ENCODE measurements around the gene ASPDH. TPM values are rescaled to one million over a fixed set of nuclear protein-coding genes. Genes with fewer than 3 reads are reported as not detected.

The ASPDH gene
- total and polyA plus RNA-seq, 7 donors, result not detected

GRCh38 chr19:50464348-50464747, 49.4 kb downstream of the ASPDH start:
- DNase-seq, result no peak
- peaks cover 0 to 34% (median 3%) of the 10 kb centered on the region in 3 donors for H3K27me3 ChIP-seq
- no peak overlapping the region for H3K4me3 ChIP-seq
- no peaks in the 10 kb centered on the region for H3K9me3 ChIP-seq
- no peaks in the 10 kb centered on the region for H3K4me1 ChIP-seq
- no peak for TF ChIP-seq POLR2A (IDR thresholded peaks at IDR 0.05)
- no peak for TF ChIP-seq CTCF (IDR thresholded peaks at IDR 0.05)
- no peak overlapping the region for H3K27ac ChIP-seq
- 36 to 72% methylated on average over 19 of the region's 19 CpGs for WGBS, 2 donors
- intact Hi-C loops (cut with DNase I), result no loop called here
- no peaks in the 10 kb centered on the region for H3K36me3 ChIP-seq

GRCh38 chr19:50462970-50463369, 50.7 kb downstream of the ASPDH start:
- intact Hi-C loops (cut with DNase I), result no loop called here
- no peak for TF ChIP-seq EP300 (IDR thresholded peaks at IDR 0.05)
- no peak for TF ChIP-seq CTCF (IDR thresholded peaks at IDR 0.05)
- no peak for TF ChIP-seq POLR2AphosphoS5 (IDR thresholded peaks at IDR 0.05)
- no peak for TF ChIP-seq POLR2A (IDR thresholded peaks at IDR 0.05)
- DNase-seq, result no peak
- 74% methylated on average over 7 of the region's 7 CpGs for WGBS, 2 donors
- H3K27ac ChIP-seq, result no peak overlapping the region
- H3K4me3 ChIP-seq, result no peak overlapping the region
- H3K36me3 ChIP-seq, result no peaks in the 10 kb centered on the region
- no peaks in the 10 kb centered on the region for H3K4me1 ChIP-seq
- H3K9me3 ChIP-seq, result no peaks in the 10 kb centered on the region
- H3K27me3 ChIP-seq, result peaks cover 4 to 40% (median 14%) of the 10 kb centered on the region in 3 donors

Other genes starting within 250 kb of the ASPDH start
- gene KCNC3, start 184.5 kb downstream of the ASPDH start, total RNA-seq, result under 1 TPM in 2 of 4 donors, not detected in 2; 0.36 to 0.83 TPM
- gene KCNC3, start 184.5 kb downstream of the ASPDH start, polyA plus RNA-seq, result 1 to 10 TPM in 1 of 3 donors, under 1 TPM in 1, not detected in 1; 0.92 to 1.6 TPM
- gene NAPSA, start 148.3 kb downstream of the ASPDH start, total RNA-seq, result under 1 TPM in 2 of 4 donors, not detected in 2; 0.55 to 0.95 TPM
- 1 to 10 TPM in 2 of 3 donors, under 1 TPM in 1; 0.69 to 2.4 (median 2.0) TPM for gene NAPSA, start 148.3 kb downstream of the ASPDH start, polyA plus RNA-seq
- gene NR1H2, start 137.5 kb downstream of the ASPDH start, total RNA-seq, result 100 to 1,000 TPM in 3 of 4 donors, 10 to 100 TPM in 1; 92.5 to 143 (median 109) TPM
- 10 to 100 TPM; 58.9 to 72.8 (median 65.4) TPM for gene NR1H2, start 137.5 kb downstream of the ASPDH start, polyA plus RNA-seq
- gene POLD1, start 129.6 kb downstream of the ASPDH start, total RNA-seq, result 10 to 100 TPM in 3 of 4 donors, 1 to 10 TPM in 1; 9.6 to 20.5 (median 10.0) TPM
- gene POLD1, start 129.6 kb downstream of the ASPDH start, polyA plus RNA-seq, result 10 to 100 TPM; 10.8 to 44.2 (median 19.0) TPM
- 1 to 10 TPM in 1 of 4 donors, not detected in 3; 3.0 TPM for gene SPIB, start 95.0 kb downstream of the ASPDH start, total RNA-seq
- gene SPIB, start 95.0 kb downstream of the ASPDH start, polyA plus RNA-seq, result 10 to 100 TPM; 22.8 to 58.1 (median 44.6) TPM
- not detected for gene MYBPC2, start 81.0 kb downstream of the ASPDH start, total RNA-seq
- under 1 TPM in 1 of 3 donors, not detected in 2; 0.95 TPM for gene MYBPC2, start 81.0 kb downstream of the ASPDH start, polyA plus RNA-seq
- gene EMC10, start 37.4 kb downstream of the ASPDH start, total RNA-seq, result 10 to 100 TPM; 38.5 to 48.5 (median 42.3) TPM
- 100 to 1,000 TPM in 1 of 3 donors, 10 to 100 TPM in 2; 34.2 to 140 (median 41.8) TPM for gene EMC10, start 37.4 kb downstream of the ASPDH start, polyA plus RNA-seq
- gene GARIN5A, start 37.1 kb downstream of the ASPDH start, total RNA-seq, result 1 to 10 TPM in 2 of 4 donors, under 1 TPM in 1, not detected in 1; 0.36 to 7.1 (median 1.2) TPM
- gene GARIN5A, start 37.1 kb downstream of the ASPDH start, polyA plus RNA-seq, result 1 to 10 TPM in 2 of 3 donors, not detected in 1; 1.6 to 2.8 TPM
- gene JOSD2, start 2.7 kb downstream of the ASPDH start, total RNA-seq, result 10 to 100 TPM; 23.5 to 47.9 (median 33.7) TPM
- 10 to 100 TPM; 55.3 to 85.1 (median 65.7) TPM for gene JOSD2, start 2.7 kb downstream of the ASPDH start, polyA plus RNA-seq
- 1 to 10 TPM; 2.2 to 2.7 (median 2.4) TPM for gene LRRC4B, start 54.5 kb upstream of the ASPDH start, total RNA-seq
- gene LRRC4B, start 54.5 kb upstream of the ASPDH start, polyA plus RNA-seq, result 1 to 10 TPM in 1 of 3 donors, under 1 TPM in 1, not detected in 1; 0.23 to 2.8 TPM
- gene SYT3, start 126.0 kb upstream of the ASPDH start, total RNA-seq, result under 1 TPM; 0.28 to 0.66 (median 0.38) TPM
- gene SYT3, start 126.0 kb upstream of the ASPDH start, polyA plus RNA-seq, result under 1 TPM in 2 of 3 donors, not detected in 1; under 0.01 to 0.38 TPM
- gene C19orf81, start 135.5 kb upstream of the ASPDH start, total RNA-seq, result not detected
- not detected for gene C19orf81, start 135.5 kb upstream of the ASPDH start, polyA plus RNA-seq
- 1 to 10 TPM in 2 of 4 donors, under 1 TPM in 2; under 0.01 to 1.2 (median 0.54) TPM for gene SHANK1, start 205.9 kb upstream of the ASPDH start, total RNA-seq
- gene SHANK1, start 205.9 kb upstream of the ASPDH start, polyA plus RNA-seq, result under 1 TPM in 1 of 3 donors, not detected in 2; 0.19 TPM
- 10 to 100 TPM in 3 of 4 donors, 1 to 10 TPM in 1; 9.5 to 20.2 (median 14.6) TPM for gene CLEC11A, start 209.5 kb upstream of the ASPDH start, total RNA-seq
- gene CLEC11A, start 209.5 kb upstream of the ASPDH start, polyA plus RNA-seq, result 1 to 10 TPM; 2.1 to 6.1 (median 3.6) TPM